Measurements from ENCODE around the gene TTLL7.
A peak's percentile ranks its signal among the peaks of the same experiment; 100 is the strongest.

Gene TTLL7

GRCh38 chr1:83883979-83884378 lies 115.0 kb downstream of the TTLL7 start:
- DNase-seq (ENCODE audit: low spot score) = no peak

- DNase-seq (ENCODE audit: low spot score) = no peak
Observed at GRCh38 chr1:83882906-83883305, 116.0 kb downstream of the TTLL7 start.

- DNase-seq (ENCODE audit: low spot score) = no peak
Observed at GRCh38 chr1:83872515-83872914, 126.4 kb downstream of the TTLL7 start.

- DNase-seq (ENCODE audit: low spot score) = no peak
Observed at GRCh38 chr1:83864991-83865390, 133.9 kb downstream of the TTLL7 start.

- DNase-seq (ENCODE audit: low spot score) = peak; percentile 50
Observed at GRCh38 chr1:83860490-83861221, 138.3 kb downstream of the TTLL7 start.

GRCh38 chr1:83857716-83858115 lies 141.2 kb downstream of the TTLL7 start:
- no peak for DNase-seq (ENCODE audit: low spot score)

- no peak for DNase-seq (ENCODE audit: low spot score)
Observed at GRCh38 chr1:83857103-83857502, 141.8 kb downstream of the TTLL7 start.

- DNase-seq (ENCODE audit: low spot score) = no peak
Observed at GRCh38 chr1:83856381-83856780, 142.6 kb downstream of the TTLL7 start.

GRCh38 chr1:83854456-83854855 lies 144.5 kb downstream of the TTLL7 start:
- no peak for DNase-seq (ENCODE audit: low spot score)

- no peak for DNase-seq (ENCODE audit: low spot score)
Observed at GRCh38 chr1:83850834-83851233, 148.1 kb downstream of the TTLL7 start.

GRCh38 chr1:83849191-83850061 lies 149.5 kb downstream of the TTLL7 start:
- DNase-seq (ENCODE audit: low spot score) = no peak

- DNase-seq (ENCODE audit: low spot score) = no peak
Observed at GRCh38 chr1:83846138-83846537, 152.8 kb downstream of the TTLL7 start.

GRCh38 chr1:83845437-83846071 lies 153.4 kb downstream of the TTLL7 start:
- DNase-seq (ENCODE audit: low spot score) = no peak

- DNase-seq (ENCODE audit: low spot score) = no peak
Observed at GRCh38 chr1:83844546-83844945, 154.4 kb downstream of the TTLL7 start.

GRCh38 chr1:83839566-83840173 lies 159.3 kb downstream of the TTLL7 start:
- no peak for DNase-seq (ENCODE audit: low spot score)

GRCh38 chr1:83838573-83838972 lies 160.4 kb downstream of the TTLL7 start:
- no peak for DNase-seq (ENCODE audit: low spot score)

- no peak for DNase-seq (ENCODE audit: low spot score)
Observed at GRCh38 chr1:83836543-83836942, 162.4 kb downstream of the TTLL7 start.

GRCh38 chr1:83834621-83835264 lies 164.2 kb downstream of the TTLL7 start:
- no peak for DNase-seq (ENCODE audit: low spot score)

- no peak for DNase-seq (ENCODE audit: low spot score)
Observed at GRCh38 chr1:83832194-83832593, 166.7 kb downstream of the TTLL7 start.

GRCh38 chr1:83829106-83829505 lies 169.8 kb downstream of the TTLL7 start:
- DNase-seq (ENCODE audit: low spot score) = no peak

- no peak for DNase-seq (ENCODE audit: low spot score)
Observed at GRCh38 chr1:83828456-83828855, 170.5 kb downstream of the TTLL7 start.

- no peak for DNase-seq (ENCODE audit: low spot score)
Observed at GRCh38 chr1:83827741-83828140, 171.2 kb downstream of the TTLL7 start.

All from germinal center (tissue), 1 donor.